ENCODE results near the gene ZNF750. TPM values are rescaled to one million over a fixed set of nuclear protein-coding genes. Genes with fewer than 3 reads are reported as not detected.

Gene ZNF750
- total and polyA plus RNA-seq, 4 donors, result 0.02 to 0.08 TPM; not detected in 2

DNA sequence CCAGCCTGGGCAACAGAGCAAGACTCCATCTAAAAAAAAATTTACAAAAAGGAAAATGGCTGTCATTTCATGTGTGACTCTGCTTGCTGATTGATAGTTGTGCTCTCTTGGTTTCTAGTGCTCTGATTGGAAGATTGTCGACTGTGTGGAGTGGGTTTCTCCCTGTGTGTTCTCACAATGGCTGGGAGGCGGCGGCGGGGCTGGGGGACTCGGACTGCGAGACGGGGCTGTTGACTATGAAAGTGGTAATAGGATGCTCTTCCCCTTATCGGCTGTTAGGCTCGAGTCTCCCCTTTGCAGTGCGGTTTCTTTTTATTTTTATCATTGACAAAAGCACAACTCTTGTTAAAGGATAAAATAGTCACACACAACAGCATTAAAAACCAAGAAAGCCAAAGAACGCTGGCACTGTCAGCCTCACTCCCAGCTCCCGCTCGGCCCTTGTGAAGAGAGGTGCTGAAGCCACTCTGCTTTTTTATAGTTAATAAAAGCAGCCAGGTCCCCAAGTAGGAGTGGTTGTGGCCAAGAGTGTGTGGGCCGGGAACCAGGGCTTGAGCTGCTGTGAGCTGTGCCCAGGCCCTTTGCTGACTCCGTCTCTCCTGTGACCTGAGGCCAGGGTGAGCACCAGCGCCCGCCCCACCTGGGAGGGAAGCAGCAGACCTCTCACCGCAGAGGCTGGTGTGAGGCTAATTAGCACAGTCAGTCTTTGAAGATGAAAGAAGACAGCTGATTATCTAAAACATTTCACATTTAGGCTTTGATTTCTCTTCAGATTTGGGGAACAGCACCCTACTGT, 51.4 kb downstream of the ZNF750 start:
- no peaks in the 10 kb centered on the region for H3K27me3 ChIP-seq (ENCODE audit: control insufficient read depth in 4 of 4, insufficient read depth in 4 of 4, low read length in 3 of 4)
- H3K4me3 ChIP-seq (ENCODE audit: low read depth in 1 of 3, low read length in 3 of 3), result no peak overlapping the region
- no peaks in the 10 kb centered on the region for H3K4me1 ChIP-seq (ENCODE audit: control insufficient read depth in 4 of 4, insufficient read depth in 4 of 4, low read length in 3 of 4)
- 96% methylated on average over 18 of the region's 18 CpGs for WGBS
- DNase-seq (ENCODE audit: low spot score), result no peak
- H3K36me3 ChIP-seq (ENCODE audit: control insufficient read depth in 4 of 4, insufficient read depth in 3 of 4, low read depth in 1 of 4, low read length in 3 of 4), result peaks cover 0 to 4% (median 2%) of the 10 kb centered on the region in 4 donors
- H3K27ac ChIP-seq (ENCODE audit: low read depth in 1 of 2, low read length in 2 of 2), result no peak overlapping the region
- H3K9me3 ChIP-seq (ENCODE audit: control insufficient read depth in 4 of 4, low read length in 3 of 4), result no peaks in the 10 kb centered on the region
- TF ChIP-seq HNF4A (conservative IDR thresholded peaks at IDR 0.05) (no peak), ZBTB33 (IDR thresholded peaks at IDR 0.05) (no peak), ATF3 (IDR thresholded peaks at IDR 0.05) (no peak), NR2F2 (IDR thresholded peaks at IDR 0.05) (no peak), REST (IDR thresholded peaks at IDR 0.05) (no peak), HNF4G (IDR thresholded peaks at IDR 0.05) (no peak), YY1 (IDR thresholded peaks at IDR 0.05) (no peak), FOXA2 (IDR thresholded peaks at IDR 0.05) (no peak)
- H3K9ac ChIP-seq (ENCODE audit: low read depth in 1 of 2, low read length in 2 of 2), result no peak overlapping the region

GRCh38 chr17:82787081-82787848, 52.6 kb downstream of the ZNF750 start:
- TF ChIP-seq REST (IDR thresholded peaks at IDR 0.05) (no peak), ZBTB33 (IDR thresholded peaks at IDR 0.05) (no peak), FOXA2 (IDR thresholded peaks at IDR 0.05) (no peak), ATF3 (IDR thresholded peaks at IDR 0.05) (no peak), MAX (IDR thresholded peaks at IDR 0.05) (no peak), HNF4G (IDR thresholded peaks at IDR 0.05) (no peak), NR2F2 (IDR thresholded peaks at IDR 0.05) (no peak), SP1 (IDR thresholded peaks at IDR 0.05) (no peak), HNF4A (conservative IDR thresholded peaks at IDR 0.05) (no peak), TAF1 (conservative IDR thresholded peaks at IDR 0.05) (no peak)
- Histone ChIP-seq H3K36me3 (ENCODE audit: control insufficient read depth in 4 of 4, insufficient read depth in 3 of 4, low read depth in 1 of 4, low read length in 3 of 4) (peaks cover 0 to 9% (median 5%) of the 10 kb centered on the region in 4 donors), H3K4me1 (ENCODE audit: control insufficient read depth in 4 of 4, insufficient read depth in 4 of 4, low read length in 3 of 4) (no peaks in the 10 kb centered on the region), H3K27ac (ENCODE audit: low read depth in 1 of 2, low read length in 2 of 2) (no peak overlapping the region), H3K27me3 (ENCODE audit: control insufficient read depth in 4 of 4, insufficient read depth in 4 of 4, low read length in 3 of 4) (no peaks in the 10 kb centered on the region), H3K4me3 (ENCODE audit: low read depth in 1 of 3, low read length in 3 of 3) (no peak overlapping the region), H3K9ac (ENCODE audit: low read depth in 1 of 2, low read length in 2 of 2) (no peak overlapping the region), H3K9me3 (ENCODE audit: control insufficient read depth in 4 of 4, low read length in 3 of 4) (no peaks in the 10 kb centered on the region)
- WGBS, result 94% methylated on average over 27 of the region's 27 CpGs
- DNase-seq (ENCODE audit: low spot score), result no peak
